ENCODE data around the gene UQCRH.

- TF ChIP-seq CTCF (IDR thresholded peaks at IDR 0.05) (no peak), EP300 (IDR thresholded peaks at IDR 0.05) (no peak), POLR2AphosphoS5 (IDR thresholded peaks at IDR 0.05) (no peak), POLR2A (IDR thresholded peaks at IDR 0.05) (no peak)
Measured at GRCh38 chr1:46285730-46286477, 17.6 kb upstream of the UQCRH start.
